GM12873 (cell line): ENCODE measurements around the gene ANKRD9.

Source experiments
- CTCF ChIP-seq: IDR thresholded peaks from 2 replicates; pipeline ENCODE4 v1.5.1; 2012; ENCODE audit warnings: low read depth, mild to moderate bottlenecking, moderate library complexity, low read length, control low read depth; ENCODE audit not compliant: insufficient read depth; ENCODE audit errors: missing control alignments

ANKRD9 gene

DNA sequence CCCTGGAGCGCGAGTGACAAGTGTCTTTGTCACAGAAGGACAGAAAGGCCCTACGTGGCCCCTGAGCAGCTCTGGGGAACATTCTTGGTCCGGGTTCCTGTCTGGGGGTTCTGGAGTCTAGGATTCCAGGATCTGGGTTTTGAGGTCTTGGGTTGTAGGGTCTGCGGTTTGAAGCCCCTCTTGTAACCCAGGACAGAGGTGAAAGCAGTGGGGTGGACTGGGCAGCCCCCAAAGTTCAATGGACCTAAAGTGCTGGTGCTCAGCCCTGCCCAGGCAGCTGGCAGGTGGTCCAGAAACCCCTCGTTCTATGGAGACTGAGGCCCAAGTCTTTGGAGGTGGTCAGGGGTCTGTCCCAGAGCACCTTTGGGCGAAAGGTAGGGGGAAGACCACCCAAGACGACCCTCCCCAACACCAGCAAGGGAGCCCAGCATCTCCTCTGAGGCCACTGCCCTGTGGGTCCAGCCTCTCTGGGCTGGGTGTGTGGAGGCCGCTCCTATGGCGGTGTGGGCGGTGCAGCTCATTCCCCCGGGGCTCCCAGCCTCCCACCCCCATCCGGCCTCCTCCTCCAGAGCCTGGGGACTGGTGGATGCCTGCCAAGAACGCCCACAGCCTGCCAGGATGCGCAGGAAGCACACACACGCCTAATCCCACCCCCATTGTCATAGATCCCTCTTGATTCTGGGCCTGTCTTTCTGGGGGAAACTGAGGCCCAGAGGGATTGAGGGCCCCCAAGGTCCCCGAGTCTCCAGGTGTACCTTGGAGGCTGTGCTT is 30.2 kb upstream of the ANKRD9 start:
- no peak for TF ChIP-seq CTCF

DNA sequence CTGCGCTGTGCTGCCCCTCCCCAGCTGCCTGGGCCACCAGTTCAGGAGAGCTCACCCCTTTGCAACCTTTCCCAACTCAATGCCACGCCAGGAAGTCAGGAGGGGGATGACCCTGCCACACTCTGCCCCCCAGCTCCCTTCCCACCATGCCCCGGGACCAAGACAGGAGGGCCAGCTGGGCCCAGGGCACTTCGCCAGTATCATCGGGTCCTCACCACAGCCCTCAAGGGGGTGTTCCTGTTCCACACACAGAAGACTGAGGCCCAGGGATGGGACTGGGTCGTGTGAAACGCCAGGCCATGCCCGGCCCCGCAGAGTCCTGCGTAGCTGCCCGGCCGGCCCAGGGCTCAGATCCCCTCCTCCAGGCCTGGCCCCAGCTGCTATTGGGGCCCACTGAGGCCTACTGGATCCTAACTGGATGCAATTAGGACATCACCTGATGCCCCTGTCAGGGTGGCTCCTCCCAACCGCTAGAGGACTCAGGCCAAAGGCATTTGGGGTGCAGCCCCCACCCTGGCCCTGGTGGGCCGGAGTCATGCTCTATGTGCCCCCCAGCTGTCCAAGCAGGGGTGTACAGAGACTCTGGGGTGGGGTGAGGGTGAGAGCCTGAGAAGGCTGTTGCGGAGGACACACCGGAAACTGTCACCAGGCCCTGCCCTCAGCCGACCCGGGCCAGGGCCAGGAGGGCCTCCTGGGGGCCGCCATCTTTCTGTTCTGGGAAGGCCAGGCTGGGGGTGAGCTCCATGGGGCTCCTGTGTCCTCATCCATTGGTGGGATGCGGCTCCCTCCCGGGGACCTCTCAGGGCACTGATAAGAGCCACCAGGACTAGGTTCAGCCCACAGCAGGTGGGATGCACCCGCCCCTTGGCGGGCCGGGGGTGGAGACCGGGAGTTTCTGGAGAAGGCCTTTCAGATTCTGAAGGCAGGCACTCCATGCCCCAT is 29.3 kb upstream of the ANKRD9 start:
- TF ChIP-seq CTCF = no peak

DNA sequence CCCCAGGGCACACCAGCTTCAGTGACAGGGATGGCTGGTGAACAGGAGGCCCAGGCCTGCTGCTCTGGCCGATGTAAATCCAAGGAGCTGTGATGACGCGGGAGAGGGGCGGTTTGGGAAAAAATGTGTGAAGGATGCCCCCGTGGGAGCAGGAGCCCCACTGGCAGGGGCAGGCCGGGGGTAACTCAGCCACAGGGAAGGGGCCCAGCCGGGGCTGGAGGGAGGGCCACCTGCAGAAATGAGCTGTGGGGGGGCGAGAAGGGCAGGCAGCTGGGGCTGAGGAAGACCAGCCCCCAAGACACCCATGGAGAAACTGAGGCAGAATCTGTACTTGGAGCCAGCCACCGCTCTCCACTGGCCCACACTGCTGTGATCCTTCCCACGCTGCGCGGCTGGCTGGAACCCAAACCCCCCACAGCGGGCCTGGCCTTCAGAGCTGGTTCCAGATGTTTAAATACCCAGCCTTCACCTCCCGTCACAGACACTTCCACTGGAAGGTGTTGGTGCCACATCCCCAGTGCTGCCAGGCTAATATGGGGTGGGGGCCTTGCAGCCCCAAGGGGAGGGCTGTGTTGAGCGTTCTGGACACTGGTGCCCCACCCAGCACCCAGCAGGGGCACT is 28.5 kb upstream of the ANKRD9 start:
- no peak for TF ChIP-seq CTCF

- TF ChIP-seq CTCF = no peak
These were observed 22.7 kb upstream of the ANKRD9 start for GRCh38 chr14:102532204-102532658.

DNA sequence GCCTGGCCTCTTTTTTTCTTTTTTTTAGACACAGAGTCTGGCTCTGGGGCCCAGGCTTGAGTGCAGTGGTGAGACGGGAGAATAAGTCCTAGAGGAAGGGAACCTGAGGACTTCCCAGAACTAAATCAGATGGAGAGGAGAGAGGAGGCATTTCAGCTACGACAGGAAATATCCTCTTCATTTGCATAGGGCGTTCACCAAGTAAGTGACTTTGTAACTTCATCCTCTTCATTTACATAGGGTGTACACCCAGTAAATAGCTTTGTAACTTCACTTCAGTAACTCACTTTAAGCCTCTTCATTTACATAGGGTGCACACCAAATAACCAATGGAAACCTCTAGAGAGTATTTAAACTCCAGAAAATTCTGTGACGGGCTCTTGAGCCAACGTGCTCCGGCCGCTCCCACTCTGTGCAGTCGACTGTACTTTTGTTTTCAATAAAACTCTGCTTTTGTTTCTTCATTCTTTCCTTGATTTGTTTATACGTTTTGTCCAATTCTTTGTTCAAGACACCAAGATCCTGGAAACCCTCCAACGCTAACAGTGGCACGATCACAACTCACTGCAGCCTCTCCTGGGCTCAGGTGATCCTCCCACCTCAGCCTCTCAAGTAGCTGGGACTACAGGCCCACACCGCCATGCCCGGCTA is 21.4 kb upstream of the ANKRD9 start:
- TF ChIP-seq CTCF = no peak

DNA sequence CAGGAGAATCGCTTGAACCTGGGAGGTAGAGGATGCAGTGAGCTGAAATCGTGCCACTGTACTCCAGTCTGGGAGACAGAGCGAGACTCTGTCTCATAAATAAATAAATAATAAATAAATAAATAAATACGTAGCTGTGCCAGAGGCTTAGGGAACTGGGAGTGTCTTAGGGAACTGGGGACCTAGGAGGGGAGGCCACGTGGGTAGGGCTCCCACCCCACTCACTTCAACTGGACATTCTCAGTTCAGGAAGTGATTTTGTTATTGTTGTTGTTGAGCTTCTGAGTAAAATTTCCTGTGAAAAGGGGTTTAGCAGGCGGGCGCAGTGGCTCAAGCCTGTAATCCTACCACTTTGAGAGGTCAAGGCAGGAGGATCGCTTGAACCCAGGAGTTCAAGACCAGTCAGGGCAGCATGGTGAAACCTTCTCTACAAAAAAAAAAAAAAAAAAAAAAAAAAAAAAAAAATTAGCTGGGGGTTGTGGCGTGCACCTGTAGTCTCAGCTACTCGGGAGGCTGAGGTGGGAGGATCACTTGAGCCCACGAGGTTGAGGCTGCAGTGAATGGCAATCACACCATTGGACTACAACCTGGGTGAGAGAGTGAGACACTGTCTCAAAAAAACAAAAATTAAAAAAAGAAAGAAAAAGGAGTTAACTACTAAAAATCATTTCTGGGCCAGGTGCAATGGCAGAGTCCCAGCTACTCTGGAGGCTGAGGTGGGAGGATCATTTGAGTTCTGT is 19.0 kb upstream of the ANKRD9 start:
- TF ChIP-seq CTCF = no peak
